K562 (cell line): Measurements from ENCODE around the gene ARHGEF3. TPM values are rescaled to one million over a fixed set of nuclear protein-coding genes. Genes with fewer than 3 reads are reported as not detected.

Experiments used
- ATAC-seq: fragments of 200-7000 bp; cut with Tn5 transposase; 3 replicates; pipeline ENCODE4 v1.9.1; 2020; ENCODE audit warnings: moderate library complexity
- BruUV-seq: library from RNA; stranded (reverse); fragments of 400-500 nt; replicated peaks from 2 replicates; lab custom pipeline; 2021; lab: Mats Ljungman, UMichigan
- CTCF ChIA-PET: fragments of 300-600 bp; formaldehyde crosslinking; extraction: SDS; loops from one replicate; lab custom pipeline; 2021; ENCODE audit warnings: low intra/inter-chr PET ratio; lab: Yijun Ruan, JAX
- POLR2A ChIA-PET: fragments of 300-600, 350-650 bp; sonication (Branson Sonifier 250); formaldehyde crosslinking; extraction: SDS; loops from one replicate; lab custom pipeline; 2021; ENCODE audit warnings: antibody characterized with exemption, inconsistent platforms; lab: Yijun Ruan, JAX
- DNase-seq, 4 experiments: peaks; one replicate each; pipeline versions ENCODE4 v3.0.0 to v3.0.0-alpha.2; 2011 to 2018; ENCODE audit warnings: low spot score in 3 of 4, mixed read lengths in 3 of 4; ENCODE audit errors: extremely low read depth in 1 of 4
- FAIRE-seq: peaks from 2 replicates; lab custom pipeline; 2011; peaks lifted over from hg19 to GRCh38; lab: Jason Lieb, UNC
- H2AFZ ChIP-seq: 2 replicates; pipeline ENCODE4 v1.6.0; 2011; ENCODE audit warnings: low read depth, low read length, control low read depth, inconsistent platforms
- H3K27ac ChIP-seq: fragments of 200-600 bp; 3 replicates; pipeline ENCODE4 v1.8.0; 2011; ENCODE audit warnings: low read depth, mild to moderate bottlenecking, control low read depth, inconsistent platforms, low read length, moderate library complexity, mixed read lengths; ENCODE audit errors: extremely low read depth
- H3K27me3 ChIP-seq, 2 experiments: fragments of 300-600 bp in 1 of 2; 2 replicates in 1 of 2; 3 replicates in 1 of 2; pipeline versions ENCODE4 v1.6.0 to v1.8.0; 2011; ENCODE audit warnings: inconsistent platforms in 2 of 2, low read length in 2 of 2, mild to moderate bottlenecking in 1 of 2, mixed read lengths in 1 of 2, moderate library complexity in 1 of 2; ENCODE audit not compliant: control insufficient read depth in 2 of 2, insufficient read depth in 2 of 2
- H3K36me3 ChIP-seq: fragments of 300-600 bp; 3 replicates; pipeline ENCODE4 v1.8.0; 2011; ENCODE audit warnings: mild to moderate bottlenecking, low read length, inconsistent platforms; ENCODE audit not compliant: control insufficient read depth, insufficient read depth
- H3K4me1 ChIP-seq, 2 experiments: fragments of 200-600 bp in 1 of 2; replicated peaks in 1 of 2; 2 replicates in 1 of 2; 3 replicates in 1 of 2; pipeline versions ENCODE4 v1.5.1 to v1.8.0; 2011; ENCODE audit warnings: inconsistent platforms in 2 of 2, low read length in 2 of 2, mild to moderate bottlenecking in 1 of 2, mixed read lengths in 1 of 2, moderate library complexity in 1 of 2; ENCODE audit not compliant: control insufficient read depth in 2 of 2, insufficient read depth in 2 of 2
- H3K4me2 ChIP-seq: 2 replicates; pipeline ENCODE4 v1.6.1; 2011; ENCODE audit warnings: low read length, control low read depth, inconsistent platforms, mixed read lengths; ENCODE audit not compliant: insufficient read depth
- H3K4me3 ChIP-seq: fragments of 200-600 bp; sonication (generic), shearing (Covaris generic); 2 replicates; pipeline ENCODE4 v1.5.1; 2016; ENCODE audit warnings: control low read depth, inconsistent platforms
- H3K79me2 ChIP-seq: fragments of 200-600 bp; 3 replicates; pipeline ENCODE4 v1.8.0; 2011; ENCODE audit warnings: low read length, inconsistent platforms; ENCODE audit not compliant: control insufficient read depth, insufficient read depth
- H3K9ac ChIP-seq, 2 experiments: 2 replicates each; pipeline versions ENCODE4 v1.6.0 to v1.6.1; 2011; ENCODE audit warnings: low read depth in 2 of 2, low read length in 2 of 2, control low read depth in 1 of 2, inconsistent platforms in 1 of 2, mild to moderate bottlenecking in 1 of 2, mixed read lengths in 1 of 2; ENCODE audit not compliant: insufficient read depth in 1 of 2
- H3K9me1 ChIP-seq: one replicate; pipeline ENCODE4 v1.6.0; 2011; ENCODE audit warnings: inconsistent platforms, mild to moderate bottlenecking, low read length, moderate library complexity; ENCODE audit not compliant: control insufficient read depth, insufficient read depth
- H3K9me3 ChIP-seq: replicated peaks from 2 replicates; pipeline ENCODE4 v1.5.1; 2011; ENCODE audit warnings: low read depth, low read length, inconsistent platforms; ENCODE audit not compliant: control insufficient read depth, insufficient read depth
- H4K20me1 ChIP-seq: replicated peaks from 2 replicates; pipeline ENCODE4 v1.6.1; 2011; ENCODE audit warnings: low read length, inconsistent platforms, mixed read lengths; ENCODE audit not compliant: control insufficient read depth, insufficient read depth
- DPF2 ChIP-seq: fragments of 450-650 bp; IDR thresholded peaks from 2 replicates; pipeline ENCODE4 v1.6.1; 2016
- EWSR1 ChIP-seq: fragments of 450-650 bp; IDR thresholded peaks from 2 replicates; pipeline ENCODE4 v1.6.1; 2018; ENCODE audit warnings: borderline replicate concordance, mild to moderate bottlenecking, low read depth, moderate library complexity; ENCODE audit not compliant: partially characterized antibody
- HDGF ChIP-seq: fragments of 450-650 bp; IDR thresholded peaks from 2 replicates; pipeline ENCODE4 v1.6.1; 2016
- RBM15 ChIP-seq: fragments of 200-400 bp; formaldehyde crosslinking; IDR thresholded peaks from 2 replicates; pipeline ENCODE4 v1.6.1; 2018; ENCODE audit warnings: mild to moderate bottlenecking, low read length, moderate library complexity; ENCODE audit not compliant: insufficient read depth
- SMAD4 ChIP-seq: fragments of 250-450 bp; sonication (Bioruptor Pico); conservative IDR thresholded peaks from 2 replicates; pipeline ENCODE4 v1.8.0; 2021; ENCODE audit warnings: inconsistent platforms, mild to moderate bottlenecking, moderate library complexity
- ZNF589 ChIP-seq: fragments of 200-800 bp; sonication (Bioruptor generic); IDR thresholded peaks from 2 replicates; pipeline ENCODE4 v1.6.1; 2016; ENCODE audit warnings: low read depth, missing genetic modification characterization, missing compliant biosample characterization
- WGBS: fragments of 100-300 bp; shearing (Covaris generic); methylation state at CpG from one replicate; pipeline ENCODE4 v1.1.6; 2016; ENCODE audit warnings: low coverage, mixed read lengths; ENCODE audit not compliant: insufficient coverage; ENCODE audit errors: missing lambda C conversion rate; 5-methylcytosine and 5-hydroxymethylcytosine counted together
- in situ Hi-C: fragments of 300-500 bp; cut with MboI; formaldehyde crosslinking; loops from 4 replicates; pipeline ENCODE4 v1.15.0; 2018; ENCODE audit warnings: inconsistent platforms, mixed read lengths
- intact Hi-C: fragments of 100-400 bp; cut with micrococcal nuclease; formaldehyde crosslinking; loops from 2 replicates; pipeline ENCODE4 v1.14.2; 2022
- polyA plus RNA-seq, 8 experiments: library from polyadenylated mRNA; depleted of rRNA in 4 of 8; stranded (reverse) in 5 of 8; unstranded in 3 of 8; fragments of >200 nt; fragmentation: Nextera tagmentation in 2 of 8; fragmentation: Illumina TruSeq in 1 of 8; extraction: Ambion mirVana in 2 of 8; extraction: Trizol in 1 of 8; gene quantifications; 2 replicates each; pipeline versions ENCODE4 v1.2.1 to v1.2.3, GENCODE V29; 2011 to 2014; ENCODE audit warnings: inconsistent platforms in 1 of 8, missing spikeins in 1 of 8
- total RNA-seq, 7 experiments: library from RNA; depleted of rRNA in 6 of 7; stranded (reverse); fragments of >200 nt in 6 of 7; fragmentation: Illumina TruSeq in 2 of 7; extraction: Trizol in 2 of 7; gene quantifications; 2 replicates each; pipeline versions ENCODE4 v1.2.1 to v1.2.3, GENCODE V29; 2011 to 2021; ENCODE audit warnings: low replicate concordance in 1 of 7

The ARHGEF3 gene
- total and polyA plus RNA-seq, 9 of the 15 experiments (the other 6 are each of a cell fraction or from before 2014, with no cell fraction given): 0.77 to 2.7 (median 1.4) TPM

GRCh38 chr3:56800832-56801661 lies 702 bp downstream of the ARHGEF3 start (continued):
- TF ChIP-seq RBM15: no peak
- TF ChIP-seq DPF2: no peak

GRCh38 chr3:56800130-56800831 lies 1.5 kb downstream of the ARHGEF3 start:
- no TSS peak for BruUV-seq

More at GRCh38 chr3:56800130-56800831, 1.5 kb downstream of the ARHGEF3 start:
- FAIRE-seq: no peak
- POLR2A ChIA-PET: interaction anchor here (1.4 kb wide), 1 partner anchor 117 kb away, joined by 3 read pairs; the partner anchor contains the start of gene TASOR
- 45% methylated on average over 10 of the region's 10 CpGs for WGBS
- H3K4me1 ChIP-seq: peaks cover 0 to 10% of the 10 kb centered on the region in 2 experiments; a peak in 3 of 5 replicates
- TF ChIP-seq ZNF589 (no peak), EWSR1 (no peak), HDGF (no peak), SMAD4 (CRISPR knock-in tag) (no peak)
- TF ChIP-seq, all 486 proteins: peak for 0
- no peaks in the 10 kb centered on the region for H3K36me3 ChIP-seq
- DNase-seq: no peak
- no peaks in the 10 kb centered on the region for H3K9me1 ChIP-seq
- no peaks in the 10 kb centered on the region for H3K9me3 ChIP-seq
- H3K27me3 ChIP-seq: peaks cover 0 to 7% of the 10 kb centered on the region in 2 experiments; a peak in 2 of 5 replicates
- no peak overlapping the region for H2AFZ ChIP-seq
- in situ Hi-C loops (no loop called here), intact Hi-C loops (no loop called here)
- H3K27ac ChIP-seq: no peak overlapping the region
- H3K79me2 ChIP-seq: no peaks in the 10 kb centered on the region
- H3K9ac ChIP-seq: no peak overlapping the region
- no peak overlapping the region for H3K4me2 ChIP-seq
- no peak for ATAC-seq
- H4K20me1 ChIP-seq: peaks cover 4% of the 10 kb centered on the region; the same call in 1 of the 2 replicates
- CTCF ChIA-PET: interaction anchor here (0.6 to 1.7 kb wide), 2 partner anchors 34 to 98 kb away, joined by 6 to 16 read pairs; no protein-coding TSS in a partner anchor
- no peak overlapping the region for H3K4me3 ChIP-seq
